GM19193 (cell line): ENCODE data around the gene KATNB1.

Experiments
- POLR2A ChIP-seq: IDR thresholded peaks from 4 replicates; pipeline ENCODE4 v1.6.1; 2011; ENCODE audit not compliant: insufficient read depth, insufficient read length; ENCODE audit errors: extremely low read depth

Gene KATNB1

DNA sequence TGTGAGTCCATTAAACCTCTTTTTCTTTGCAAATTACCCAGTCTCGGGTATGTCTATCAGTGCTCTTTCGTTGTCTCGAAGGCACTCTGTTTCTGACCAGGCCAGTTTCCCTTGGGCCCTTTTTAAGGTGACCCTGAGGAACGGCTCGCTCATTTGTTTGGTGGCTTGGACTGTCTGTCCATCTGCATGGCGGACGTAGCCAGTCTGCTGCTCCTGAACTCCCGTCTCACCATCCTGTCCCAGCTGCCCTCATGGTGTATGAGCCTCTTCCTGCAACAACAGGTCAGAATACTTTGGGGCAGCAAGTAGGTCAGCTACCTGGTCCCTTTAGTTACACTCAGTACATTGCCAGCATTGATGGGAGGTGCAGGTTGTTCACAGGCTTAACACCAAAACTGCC lies 22.0 kb upstream of the KATNB1 start:
- TF ChIP-seq POLR2A = no peak

DNA sequence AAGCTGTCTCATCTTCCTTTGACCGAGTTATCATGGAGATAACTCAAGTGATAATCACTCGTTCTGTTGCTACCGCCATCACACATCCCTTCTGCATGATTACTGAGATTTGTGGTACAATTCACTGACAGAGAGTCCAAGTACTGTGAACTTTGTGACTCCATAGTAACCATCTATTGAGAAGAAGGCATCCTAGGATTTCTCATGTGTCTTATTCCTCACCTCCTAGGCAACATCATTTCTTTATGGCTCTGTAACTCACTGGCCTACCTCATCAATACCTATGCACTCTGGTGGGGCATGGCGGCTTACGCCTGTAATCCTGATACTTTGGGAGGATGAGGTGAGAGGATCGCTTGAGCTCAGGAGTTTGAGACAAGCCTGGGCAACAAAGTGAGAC lies 21.5 kb upstream of the KATNB1 start:
- no peak for TF ChIP-seq POLR2A

GRCh38 chr16:57720142-57720575 lies 15.4 kb upstream of the KATNB1 start:
- TF ChIP-seq POLR2A = no peak

DNA sequence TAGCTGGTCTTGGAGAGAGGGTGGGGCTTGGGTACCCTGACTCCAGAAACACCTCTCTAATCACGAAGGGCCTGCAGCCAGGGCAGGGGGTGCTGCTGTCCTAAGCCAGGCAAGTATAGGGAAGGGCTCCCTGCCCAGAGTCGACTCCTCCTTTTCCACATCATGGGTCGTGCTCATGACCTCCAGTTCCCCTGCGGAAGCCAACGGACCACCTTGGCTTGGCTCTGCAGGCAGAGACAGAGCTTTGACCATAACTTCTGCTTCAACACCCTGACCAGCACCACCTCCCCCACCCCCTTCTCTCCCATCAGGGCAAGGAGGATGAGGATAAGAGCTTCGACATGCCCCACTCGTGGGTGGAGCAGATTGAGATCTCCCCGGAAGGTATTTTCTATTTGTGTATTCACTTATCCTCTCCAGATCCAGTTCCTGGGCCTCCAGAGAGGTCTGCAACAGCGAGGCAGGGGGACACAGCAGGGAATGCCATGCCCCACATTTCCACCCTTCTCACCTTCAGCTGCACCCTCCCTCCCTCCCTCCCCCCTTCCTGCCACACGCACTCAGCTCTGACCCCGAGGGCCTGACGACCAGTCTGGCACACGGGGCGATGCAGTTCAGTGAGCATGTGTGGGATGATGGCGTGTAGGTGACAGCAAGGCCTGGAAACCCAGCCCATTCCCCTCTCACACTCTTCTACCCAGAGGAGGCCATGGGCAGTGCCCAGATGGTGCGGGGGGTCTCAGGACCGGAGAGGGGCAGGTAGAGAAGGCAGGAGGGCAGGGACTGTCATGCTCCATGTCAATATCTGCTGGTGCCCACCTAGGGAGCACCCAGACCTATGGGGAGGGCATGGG lies 14.0 kb upstream of the KATNB1 start:
- no peak for TF ChIP-seq POLR2A

- TF ChIP-seq POLR2A = no peak
These were observed 13.4 kb upstream of the KATNB1 start for GRCh38 chr16:57722210-57722499.

DNA sequence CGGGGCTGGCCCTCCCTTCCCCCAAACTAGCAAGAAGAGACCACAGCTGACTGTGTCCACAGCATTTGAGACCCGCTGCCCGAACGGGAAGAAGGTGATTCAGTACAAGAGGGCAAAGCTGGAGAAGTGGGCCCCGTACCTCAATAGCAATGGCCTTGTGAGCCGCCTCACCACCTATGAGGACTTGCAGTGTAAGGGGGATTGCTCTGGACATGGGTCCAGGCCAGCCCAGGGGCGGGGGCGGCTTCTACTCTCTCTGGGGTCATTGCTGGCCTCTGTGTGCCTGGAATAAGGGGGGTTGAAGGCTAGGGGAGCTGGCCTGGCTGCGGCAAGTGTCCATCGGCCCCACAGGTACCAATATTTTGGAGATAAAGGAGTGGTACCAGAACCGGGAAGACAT lies 12.9 kb upstream of the KATNB1 start:
- TF ChIP-seq POLR2A = no peak

GRCh38 chr16:57723170-57723569 lies 12.4 kb upstream of the KATNB1 start:
- TF ChIP-seq POLR2A = no peak

DNA sequence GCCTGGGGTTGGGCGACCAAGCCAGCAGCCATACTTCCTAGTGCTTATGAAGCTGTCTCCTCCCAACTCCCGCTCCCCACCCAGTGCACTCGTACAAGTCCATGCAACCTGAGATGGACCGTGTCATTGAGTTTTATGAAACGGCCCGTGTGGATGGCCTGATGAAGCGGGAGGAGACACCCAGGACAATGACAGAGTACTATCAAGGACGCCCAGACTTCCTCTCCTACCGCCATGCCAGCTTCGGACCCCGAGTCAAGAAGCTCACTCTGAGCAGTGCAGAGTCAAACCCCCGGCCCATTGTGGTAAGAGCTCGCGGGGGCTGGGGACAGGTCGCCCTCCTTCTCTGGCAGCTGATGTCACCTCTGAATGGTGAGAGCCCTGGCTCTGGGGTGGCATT lies 11.0 kb upstream of the KATNB1 start:
- no peak for TF ChIP-seq POLR2A

DNA sequence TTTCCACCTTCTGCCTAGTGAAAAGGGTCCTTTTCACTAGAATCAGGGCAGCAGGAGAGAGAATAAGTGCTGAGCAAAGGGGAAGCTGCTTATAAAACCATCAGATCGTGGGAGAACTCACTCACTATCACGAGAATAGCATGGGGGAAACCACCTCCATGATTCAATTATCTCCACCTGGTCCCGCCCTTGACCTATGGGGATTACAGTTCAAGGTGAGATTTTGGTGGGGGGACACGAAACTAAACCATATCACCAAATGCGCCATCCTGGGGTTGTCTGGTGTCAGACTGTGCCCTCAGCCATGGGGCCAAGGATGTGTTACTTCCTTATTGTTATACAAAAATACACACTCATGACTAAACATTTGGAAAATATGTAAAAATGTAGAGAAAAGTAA lies 10.4 kb upstream of the KATNB1 start:
- no peak for TF ChIP-seq POLR2A

GRCh38 chr16:57725554-57725953 lies 10.0 kb upstream of the KATNB1 start:
- no peak for TF ChIP-seq POLR2A

- TF ChIP-seq POLR2A = no peak
These were observed 9.6 kb upstream of the KATNB1 start for GRCh38 chr16:57725976-57726375.

GRCh38 chr16:57726433-57726947 lies 9.1 kb upstream of the KATNB1 start:
- no peak for TF ChIP-seq POLR2A

- no peak for TF ChIP-seq POLR2A
These were observed 8.0 kb upstream of the KATNB1 start for GRCh38 chr16:57727610-57728009.

DNA sequence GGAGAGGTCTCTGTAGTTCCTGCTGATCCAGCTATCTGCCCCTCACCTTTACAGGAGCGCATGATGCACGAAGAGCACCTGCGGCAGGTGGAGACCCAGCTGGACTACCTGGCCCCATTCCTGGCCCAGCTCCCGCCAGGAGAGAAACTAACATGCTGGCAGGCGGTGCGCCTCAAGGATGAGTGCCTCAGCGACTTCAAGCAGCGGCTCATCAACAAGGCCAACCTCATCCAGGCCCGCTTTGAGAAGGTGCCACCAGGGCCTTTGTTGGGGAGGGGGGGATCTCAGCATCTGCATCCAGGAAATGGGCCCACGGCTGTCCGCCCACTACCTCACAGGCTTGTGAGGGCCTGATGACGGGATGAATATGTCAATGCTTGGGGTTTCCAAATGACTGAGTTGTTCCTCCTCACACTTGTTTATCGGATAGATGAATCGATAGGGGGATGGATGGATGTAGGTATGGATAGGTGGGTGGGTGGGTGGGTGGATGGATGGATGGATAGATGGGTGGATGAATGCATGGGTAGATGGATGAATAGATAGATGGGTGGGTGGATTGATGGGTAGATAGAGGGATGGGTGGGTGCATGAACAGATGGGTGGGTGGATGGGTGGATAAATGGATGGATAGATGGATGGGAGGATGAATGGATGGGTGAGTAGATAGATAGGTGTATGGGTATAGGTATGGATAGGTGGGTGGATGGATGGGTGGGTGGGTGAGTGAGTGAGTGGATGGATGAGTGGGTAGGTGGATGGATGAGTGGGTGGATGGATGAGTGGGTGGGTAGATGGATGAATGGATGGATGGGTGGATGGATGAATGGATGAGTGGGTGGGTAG lies 7.0 kb upstream of the KATNB1 start:
- TF ChIP-seq POLR2A = no peak

GRCh38 chr16:57729182-57729484 lies 6.4 kb upstream of the KATNB1 start:
- TF ChIP-seq POLR2A = no peak
